Right lobe of liver (tissue), 6 donors: Measurements from ENCODE around the gene STK31. TPM values are rescaled to one million over a fixed set of nuclear protein-coding genes. Genes with fewer than 3 reads are reported as not detected.

Experiments used
- ATAC-seq, 4 donors: fragments of 200-7000 bp; cut with Tn5 transposase; one replicate each; pipeline ENCODE4 v1.9.1; 2020; ENCODE audit warnings: mild to moderate bottlenecking in 4 of 4, moderate library complexity in 4 of 4
- DNase-seq, 3 donors: peaks; one replicate each; pipeline ENCODE4 v3.0.0-alpha.2; 2020
- H3K27ac ChIP-seq, 3 donors: fragments of 200-600 bp; one replicate each; pipeline ENCODE4 v1.8.0; 2022
- H3K27me3 ChIP-seq, 2 donors: fragments of 200-600 bp; one replicate each; pipeline ENCODE4 v1.8.0; 2022
- H3K36me3 ChIP-seq, 4 donors: fragments of 200-600 bp; sonication (generic) in 1 of 4; one replicate each; pipeline versions ENCODE4 v1.5.1 to v1.8.0; 2017 to 2022; ENCODE audit warnings: control low read depth in 1 of 4
- H3K4me1 ChIP-seq, 4 donors: fragments of 200-600 bp; sonication (generic) in 1 of 4; one replicate each; pipeline versions ENCODE4 v1.5.1 to v1.8.0; 2017 to 2022; ENCODE audit warnings: control low read depth in 1 of 4
- H3K4me3 ChIP-seq, 3 donors: fragments of 200-600 bp; one replicate each; pipeline ENCODE4 v1.8.0; 2022
- H3K9me3 ChIP-seq, 4 donors: fragments of 200-600 bp; sonication (generic) in 1 of 4; one replicate each; pipeline versions ENCODE4 v1.5.1 to v1.8.0; 2017 to 2022; ENCODE audit warnings: control low read depth in 1 of 4
- POLR2A ChIP-seq: fragments of 450-650 bp; IDR thresholded peaks from one replicate; pipeline ENCODE4 v1.6.1; 2017; ENCODE audit warnings: antibody characterized with exemption, mild to moderate bottlenecking
- WGBS: methylation state at CpG from one replicate; pipeline ENCODE4 v1.1.6; 2018; ENCODE audit warnings: low coverage, low lambda C conversion rate; ENCODE audit not compliant: insufficient coverage; ENCODE audit errors: missing lambda C conversion rate; 5-methylcytosine and 5-hydroxymethylcytosine counted together
- intact Hi-C, 2 donors: fragments of 100-400 bp; cut with DNase I; formaldehyde crosslinking; loops; one replicate each; pipeline versions ENCODE4 v1.11.2 to v1.14.1; 2022
- total RNA-seq, 6 experiments: library from RNA; depleted of rRNA in 2 of 6; stranded (reverse); fragments of >200 nt in 2 of 6; fragmentation: NEBNext Ultra II Directional in 3 of 6; extraction: Animal tissue kit (Norgen Biotek cat#: 25700) in 3 of 6; gene quantifications; one replicate each; pipeline versions ENCODE4 v1.1.0 to v1.2.4, GENCODE V29; 2016 to 2023
- TF ChIP-seq, protein P1 (sequence below), 4 donors: fragments of 200-600 bp in 3 of 4; fragments of 450-650 bp in 1 of 4; IDR thresholded peaks; one replicate each; pipeline versions ENCODE4 v1.5.1 to v1.8.0; 2016 to 2022; ENCODE audit warnings: antibody characterized with exemption in 4 of 4, mild to moderate bottlenecking in 2 of 4
- donor health status: DM: no; HTN: yes; CAD: no.
- donor health status: DM: no; HTN: no; CAD: no.
- donor health status: DM: no; HTN: no; CAD: no.
- donor health status: DM: no; HTN: yes; CAD: no.
- donor health status: DM: no; HTN: yes; CAD: no.

Gene STK31
- total RNA-seq, 6 experiments from 2014 or later: 0.13 to 0.62 (median 0.32) TPM; not detected in 1

DNA sequence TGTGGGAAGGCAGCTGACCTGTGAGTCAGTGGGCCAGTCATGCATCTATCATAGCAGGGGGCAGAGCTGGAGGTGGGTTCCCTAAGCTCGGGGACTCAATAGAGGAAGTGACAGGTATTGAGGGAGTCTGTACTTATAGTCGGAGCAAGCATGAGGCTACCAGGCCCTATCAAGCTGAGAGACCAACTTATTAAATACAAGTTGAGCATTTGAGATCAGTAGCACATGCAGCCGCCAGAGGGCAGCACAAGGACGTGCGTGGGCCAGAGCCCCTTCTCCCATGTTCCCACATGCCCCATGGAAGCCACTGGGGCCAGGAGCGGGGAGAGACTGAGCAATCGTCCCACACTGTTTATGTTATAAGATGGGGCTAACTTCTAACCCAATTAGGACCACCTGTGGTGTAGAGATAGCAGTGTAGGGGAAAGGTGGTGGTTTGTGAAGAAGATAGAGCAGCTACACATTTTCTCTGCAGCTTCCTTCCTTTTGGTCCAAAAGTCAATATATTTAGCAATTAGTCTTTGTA, 13.0 kb upstream of the STK31 start:
- H3K9me3 ChIP-seq: no peaks in the 10 kb centered on the region
- WGBS: no CpG with 5 or more reads among the region's 7 CpGs
- ATAC-seq (peak; percentile 59 to 79 (median 72)), DNase-seq (peak in 2 of 3 donors; percentile 51 to 64)
- no peaks in the 10 kb centered on the region for H3K4me1 ChIP-seq
- no peak for TF ChIP-seq POLR2A
- TF ChIP-seq, protein P1, sequence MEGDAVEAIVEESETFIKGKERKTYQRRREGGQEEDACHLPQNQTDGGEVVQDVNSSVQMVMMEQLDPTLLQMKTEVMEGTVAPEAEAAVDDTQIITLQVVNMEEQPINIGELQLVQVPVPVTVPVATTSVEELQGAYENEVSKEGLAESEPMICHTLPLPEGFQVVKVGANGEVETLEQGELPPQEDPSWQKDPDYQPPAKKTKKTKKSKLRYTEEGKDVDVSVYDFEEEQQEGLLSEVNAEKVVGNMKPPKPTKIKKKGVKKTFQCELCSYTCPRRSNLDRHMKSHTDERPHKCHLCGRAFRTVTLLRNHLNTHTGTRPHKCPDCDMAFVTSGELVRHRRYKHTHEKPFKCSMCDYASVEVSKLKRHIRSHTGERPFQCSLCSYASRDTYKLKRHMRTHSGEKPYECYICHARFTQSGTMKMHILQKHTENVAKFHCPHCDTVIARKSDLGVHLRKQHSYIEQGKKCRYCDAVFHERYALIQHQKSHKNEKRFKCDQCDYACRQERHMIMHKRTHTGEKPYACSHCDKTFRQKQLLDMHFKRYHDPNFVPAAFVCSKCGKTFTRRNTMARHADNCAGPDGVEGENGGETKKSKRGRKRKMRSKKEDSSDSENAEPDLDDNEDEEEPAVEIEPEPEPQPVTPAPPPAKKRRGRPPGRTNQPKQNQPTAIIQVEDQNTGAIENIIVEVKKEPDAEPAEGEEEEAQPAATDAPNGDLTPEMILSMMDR (IDR thresholded peaks at IDR 0.05): peak; percentile 22 to 63 (median 44)
- intact Hi-C loops: no loop called here
- no peak overlapping the region for H3K4me3 ChIP-seq
- H3K36me3 ChIP-seq: peaks cover 0 to 23% (median 8%) of the 10 kb centered on the region in 4 donors
- H3K27ac ChIP-seq: no peak overlapping the region
- H3K27me3 ChIP-seq: no peaks in the 10 kb centered on the region

GRCh38 chr7:23698822-23699221, 11.2 kb upstream of the STK31 start:
- H3K4me3 ChIP-seq: no peak overlapping the region
- no peaks in the 10 kb centered on the region for H3K9me3 ChIP-seq
- intact Hi-C loops: no loop called here
- H3K4me1 ChIP-seq: no peaks in the 10 kb centered on the region
- H3K36me3 ChIP-seq: peaks cover 0 to 16% (median 6%) of the 10 kb centered on the region in 4 donors
- TF ChIP-seq, protein P1 (IDR thresholded peaks at IDR 0.05): no peak
- TF ChIP-seq POLR2A: no peak
- H3K27ac ChIP-seq: no peak overlapping the region
- no peak for ATAC-seq
- no peaks in the 10 kb centered on the region for H3K27me3 ChIP-seq
- no peak for DNase-seq
- 68% methylated on average over 2 of the region's 2 CpGs for whole genome bisulfite sequencing

- H3K4me1 ChIP-seq: no peaks in the 10 kb centered on the region
These were observed 10.0 kb upstream of the STK31 start for GRCh38 chr7:23700046-23700445.

DNA sequence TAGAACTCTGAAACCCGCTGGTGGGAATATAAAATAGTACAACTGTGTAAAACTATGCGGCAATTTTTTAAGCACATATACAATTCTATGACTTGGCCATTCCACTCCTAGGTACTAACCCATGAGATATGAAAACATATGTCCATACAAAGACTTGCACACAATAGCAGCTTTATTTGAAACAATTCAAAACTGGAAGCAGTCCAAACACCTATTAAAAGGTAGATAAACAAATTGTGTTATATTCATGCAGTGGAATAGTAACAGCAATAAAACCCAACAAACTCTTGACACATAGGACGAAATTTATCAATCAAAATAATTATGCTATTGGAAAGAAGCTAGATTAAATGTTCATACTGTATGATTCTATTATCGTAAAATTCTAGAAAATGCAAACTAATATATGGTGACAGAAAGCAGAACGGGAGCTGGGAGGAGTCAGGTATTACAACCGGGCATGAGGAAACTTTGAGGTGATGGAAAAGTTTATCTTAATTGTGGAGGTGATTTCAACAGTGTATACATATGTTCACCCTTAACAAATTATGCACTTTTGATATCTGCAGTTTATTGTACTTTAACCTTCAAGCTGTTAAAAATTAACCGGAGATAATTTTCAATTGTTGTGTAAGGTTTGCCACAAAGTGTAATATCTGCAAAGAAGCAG, 803 bp upstream of the STK31 start:
- Histone ChIP-seq H3K27ac (no peak overlapping the region), H3K36me3 (no peaks in the 10 kb centered on the region), H3K9me3 (peaks cover 0 to 6% (median 0%) of the 10 kb centered on the region in 4 donors), H3K4me1 (no peaks in the 10 kb centered on the region), H3K4me3 (no peak overlapping the region), H3K27me3 (no peaks in the 10 kb centered on the region)
- DNase-seq: no peak
- intact Hi-C loops: loop anchor here (10.0 kb wide), 1 partner anchor 134 kb away; no protein-coding TSS in a partner anchor
- WGBS: 48% methylated on average over 7 of the region's 7 CpGs
- TF ChIP-seq, protein P1 (IDR thresholded peaks at IDR 0.05): no peak
- peak; percentile 40 to 80 (median 65) for ATAC-seq

More at GRCh38 chr7:23700046-23700445, 10.0 kb upstream of the STK31 start:
- Histone ChIP-seq H3K27ac (no peak overlapping the region), H3K4me3 (no peak overlapping the region), H3K9me3 (no peaks in the 10 kb centered on the region), H3K36me3 (peaks cover 0 to 16% (median under 1%) of the 10 kb centered on the region in 4 donors), H3K27me3 (no peaks in the 10 kb centered on the region)
- intact Hi-C loops: loop anchor here (10.0 kb wide), 1 partner anchor 125 kb away; no protein-coding TSS in a partner anchor
- whole genome bisulfite sequencing: 86% methylated on average over 4 of the region's 4 CpGs
- DNase-seq: no peak
- ATAC-seq: no peak
- TF ChIP-seq, protein P1 (IDR thresholded peaks at IDR 0.05): no peak
- TF ChIP-seq POLR2A: no peak
